ENCODE data around the gene ANKRD55.

Gene ANKRD55

GRCh38 chr5:56148453-56148971 lies 84.6 kb downstream of the ANKRD55 start:
- Histone ChIP-seq H3K36me3 (ENCODE audit: control insufficient read depth in 1 of 2, insufficient read depth in 2 of 2, low read length in 2 of 2) (no peaks in the 10 kb centered on the region), H3K4me1 (ENCODE audit: control insufficient read depth in 1 of 2, insufficient read depth in 2 of 2, low read length in 2 of 2) (peaks cover 0 to 8% of the 10 kb centered on the region in 2 donors), H3K27ac (ENCODE audit: low read depth, low read length) (no peak overlapping the region)

GRCh38 chr5:56147659-56148230 lies 85.4 kb downstream of the ANKRD55 start:
- H3K36me3 ChIP-seq (ENCODE audit: control insufficient read depth in 1 of 2, insufficient read depth in 2 of 2, low read length in 2 of 2): no peaks in the 10 kb centered on the region
- no peak overlapping the region for H3K4me3 ChIP-seq (ENCODE audit: low read depth in 1 of 2, low read length in 2 of 2)
- H3K9ac ChIP-seq (ENCODE audit: low read depth in 1 of 2, low read length in 2 of 2): no peak overlapping the region
- H3K27ac ChIP-seq (ENCODE audit: low read depth, low read length): no peak overlapping the region
- no peaks in the 10 kb centered on the region for H3K9me3 ChIP-seq (ENCODE audit: control insufficient read depth in 1 of 2, low read length in 2 of 2)
- H3K27me3 ChIP-seq (ENCODE audit: control insufficient read depth in 1 of 2, insufficient read depth in 2 of 2, low read length in 2 of 2): no peaks in the 10 kb centered on the region
- H3K4me1 ChIP-seq (ENCODE audit: control insufficient read depth in 1 of 2, insufficient read depth in 2 of 2, low read length in 2 of 2): peaks cover 0 to 5% of the 10 kb centered on the region in 2 donors

More at GRCh38 chr5:56148453-56148971, 84.6 kb downstream of the ANKRD55 start:
- Histone ChIP-seq H3K27me3 (ENCODE audit: control insufficient read depth in 1 of 2, insufficient read depth in 2 of 2, low read length in 2 of 2) (no peaks in the 10 kb centered on the region), H3K9ac (ENCODE audit: low read depth in 1 of 2, low read length in 2 of 2) (no peak overlapping the region), H3K4me3 (ENCODE audit: low read depth in 1 of 2, low read length in 2 of 2) (no peak overlapping the region), H3K9me3 (ENCODE audit: control insufficient read depth in 1 of 2, low read length in 2 of 2) (no peaks in the 10 kb centered on the region)

- no peaks in the 10 kb centered on the region for H3K27me3 ChIP-seq (ENCODE audit: control insufficient read depth in 1 of 2, insufficient read depth in 2 of 2, low read length in 2 of 2)
- no peak overlapping the region for H3K9ac ChIP-seq (ENCODE audit: low read depth in 1 of 2, low read length in 2 of 2)
- no peak overlapping the region for H3K27ac ChIP-seq (ENCODE audit: low read depth, low read length)
Measured at GRCh38 chr5:56147106-56147505, 86.0 kb downstream of the ANKRD55 start.

GRCh38 chr5:56146674-56147073 lies 86.5 kb downstream of the ANKRD55 start:
- H3K27ac ChIP-seq (ENCODE audit: low read depth, low read length): no peak overlapping the region
- no peak overlapping the region for H3K9ac ChIP-seq (ENCODE audit: low read depth in 1 of 2, low read length in 2 of 2)
- no peaks in the 10 kb centered on the region for H3K36me3 ChIP-seq (ENCODE audit: control insufficient read depth in 1 of 2, insufficient read depth in 2 of 2, low read length in 2 of 2)
- no peak overlapping the region for H3K4me3 ChIP-seq (ENCODE audit: low read depth in 1 of 2, low read length in 2 of 2)
- H3K9me3 ChIP-seq (ENCODE audit: control insufficient read depth in 1 of 2, low read length in 2 of 2): no peaks in the 10 kb centered on the region
- peaks cover 3 to 5% of the 10 kb centered on the region in 2 donors for H3K4me1 ChIP-seq (ENCODE audit: control insufficient read depth in 1 of 2, insufficient read depth in 2 of 2, low read length in 2 of 2)
- no peaks in the 10 kb centered on the region for H3K27me3 ChIP-seq (ENCODE audit: control insufficient read depth in 1 of 2, insufficient read depth in 2 of 2, low read length in 2 of 2)

More at GRCh38 chr5:56147106-56147505, 86.0 kb downstream of the ANKRD55 start:
- peaks cover 3 to 5% of the 10 kb centered on the region in 2 donors for H3K4me1 ChIP-seq (ENCODE audit: control insufficient read depth in 1 of 2, insufficient read depth in 2 of 2, low read length in 2 of 2)
- H3K4me3 ChIP-seq (ENCODE audit: low read depth in 1 of 2, low read length in 2 of 2): no peak overlapping the region
- H3K36me3 ChIP-seq (ENCODE audit: control insufficient read depth in 1 of 2, insufficient read depth in 2 of 2, low read length in 2 of 2): no peaks in the 10 kb centered on the region
- H3K9me3 ChIP-seq (ENCODE audit: control insufficient read depth in 1 of 2, low read length in 2 of 2): no peaks in the 10 kb centered on the region

GRCh38 chr5:56145511-56145910 lies 87.6 kb downstream of the ANKRD55 start:
- Histone ChIP-seq H3K4me1 (ENCODE audit: control insufficient read depth in 1 of 2, insufficient read depth in 2 of 2, low read length in 2 of 2) (peaks cover 3 to 5% of the 10 kb centered on the region in 2 donors), H3K36me3 (ENCODE audit: control insufficient read depth in 1 of 2, insufficient read depth in 2 of 2, low read length in 2 of 2) (no peaks in the 10 kb centered on the region), H3K9ac (ENCODE audit: low read depth in 1 of 2, low read length in 2 of 2) (no peak overlapping the region), H3K27ac (ENCODE audit: low read depth, low read length) (no peak overlapping the region), H3K27me3 (ENCODE audit: control insufficient read depth in 1 of 2, insufficient read depth in 2 of 2, low read length in 2 of 2) (no peaks in the 10 kb centered on the region), H3K4me3 (ENCODE audit: low read depth in 1 of 2, low read length in 2 of 2) (no peak overlapping the region), H3K9me3 (ENCODE audit: control insufficient read depth in 1 of 2, low read length in 2 of 2) (no peaks in the 10 kb centered on the region)

GRCh38 chr5:56145106-56145505 lies 88.0 kb downstream of the ANKRD55 start:
- H3K27ac ChIP-seq (ENCODE audit: low read depth, low read length): no peak overlapping the region
- no peaks in the 10 kb centered on the region for H3K9me3 ChIP-seq (ENCODE audit: control insufficient read depth in 1 of 2, low read length in 2 of 2)
- peaks cover 3 to 5% of the 10 kb centered on the region in 2 donors for H3K4me1 ChIP-seq (ENCODE audit: control insufficient read depth in 1 of 2, insufficient read depth in 2 of 2, low read length in 2 of 2)
- no peaks in the 10 kb centered on the region for H3K27me3 ChIP-seq (ENCODE audit: control insufficient read depth in 1 of 2, insufficient read depth in 2 of 2, low read length in 2 of 2)
- no peak overlapping the region for H3K9ac ChIP-seq (ENCODE audit: low read depth in 1 of 2, low read length in 2 of 2)
- H3K36me3 ChIP-seq (ENCODE audit: control insufficient read depth in 1 of 2, insufficient read depth in 2 of 2, low read length in 2 of 2): no peaks in the 10 kb centered on the region
- no peak overlapping the region for H3K4me3 ChIP-seq (ENCODE audit: low read depth in 1 of 2, low read length in 2 of 2)

- H3K4me1 ChIP-seq (ENCODE audit: control insufficient read depth in 1 of 2, insufficient read depth in 2 of 2, low read length in 2 of 2): peaks cover 3 to 5% of the 10 kb centered on the region in 2 donors
- H3K9ac ChIP-seq (ENCODE audit: low read depth in 1 of 2, low read length in 2 of 2): no peak overlapping the region
- no peak overlapping the region for H3K27ac ChIP-seq (ENCODE audit: low read depth, low read length)
- H3K36me3 ChIP-seq (ENCODE audit: control insufficient read depth in 1 of 2, insufficient read depth in 2 of 2, low read length in 2 of 2): no peaks in the 10 kb centered on the region
- no peaks in the 10 kb centered on the region for H3K27me3 ChIP-seq (ENCODE audit: control insufficient read depth in 1 of 2, insufficient read depth in 2 of 2, low read length in 2 of 2)
- H3K9me3 ChIP-seq (ENCODE audit: control insufficient read depth in 1 of 2, low read length in 2 of 2): no peaks in the 10 kb centered on the region
- H3K4me3 ChIP-seq (ENCODE audit: low read depth in 1 of 2, low read length in 2 of 2): no peak overlapping the region
Measured at GRCh38 chr5:56144211-56144610, 88.9 kb downstream of the ANKRD55 start.

- Histone ChIP-seq H3K27ac (ENCODE audit: low read depth, low read length) (peak overlapping the region; percentile 8), H3K4me3 (ENCODE audit: low read depth in 1 of 2, low read length in 2 of 2) (no peak overlapping the region), H3K9me3 (ENCODE audit: control insufficient read depth in 1 of 2, low read length in 2 of 2) (no peaks in the 10 kb centered on the region), H3K36me3 (ENCODE audit: control insufficient read depth in 1 of 2, insufficient read depth in 2 of 2, low read length in 2 of 2) (no peaks in the 10 kb centered on the region), H3K9ac (ENCODE audit: low read depth in 1 of 2, low read length in 2 of 2) (no peak overlapping the region), H3K4me1 (ENCODE audit: control insufficient read depth in 1 of 2, insufficient read depth in 2 of 2, low read length in 2 of 2) (peaks cover 3 to 5% of the 10 kb centered on the region in 2 donors), H3K27me3 (ENCODE audit: control insufficient read depth in 1 of 2, insufficient read depth in 2 of 2, low read length in 2 of 2) (no peaks in the 10 kb centered on the region)
Measured at GRCh38 chr5:56143373-56143714, 89.8 kb downstream of the ANKRD55 start.

GRCh38 chr5:56142614-56143372 lies 90.3 kb downstream of the ANKRD55 start:
- peaks cover 0 to 3% of the 10 kb centered on the region in 2 donors for H3K4me1 ChIP-seq (ENCODE audit: control insufficient read depth in 1 of 2, insufficient read depth in 2 of 2, low read length in 2 of 2)
- no peak overlapping the region for H3K27ac ChIP-seq (ENCODE audit: low read depth, low read length)
- H3K9me3 ChIP-seq (ENCODE audit: control insufficient read depth in 1 of 2, low read length in 2 of 2): no peaks in the 10 kb centered on the region
- H3K27me3 ChIP-seq (ENCODE audit: control insufficient read depth in 1 of 2, insufficient read depth in 2 of 2, low read length in 2 of 2): no peaks in the 10 kb centered on the region
- no peak overlapping the region for H3K4me3 ChIP-seq (ENCODE audit: low read depth in 1 of 2, low read length in 2 of 2)
- no peak overlapping the region for H3K9ac ChIP-seq (ENCODE audit: low read depth in 1 of 2, low read length in 2 of 2)
- H3K36me3 ChIP-seq (ENCODE audit: control insufficient read depth in 1 of 2, insufficient read depth in 2 of 2, low read length in 2 of 2): no peaks in the 10 kb centered on the region

GRCh38 chr5:56142233-56142613 lies 90.9 kb downstream of the ANKRD55 start:
- H3K4me1 ChIP-seq (ENCODE audit: control insufficient read depth in 1 of 2, insufficient read depth in 2 of 2, low read length in 2 of 2): peaks cover 0 to 3% of the 10 kb centered on the region in 2 donors
- H3K9ac ChIP-seq (ENCODE audit: low read depth in 1 of 2, low read length in 2 of 2): no peak overlapping the region
- no peak overlapping the region for H3K27ac ChIP-seq (ENCODE audit: low read depth, low read length)
- H3K36me3 ChIP-seq (ENCODE audit: control insufficient read depth in 1 of 2, insufficient read depth in 2 of 2, low read length in 2 of 2): no peaks in the 10 kb centered on the region
- H3K9me3 ChIP-seq (ENCODE audit: control insufficient read depth in 1 of 2, low read length in 2 of 2): no peaks in the 10 kb centered on the region
- H3K27me3 ChIP-seq (ENCODE audit: control insufficient read depth in 1 of 2, insufficient read depth in 2 of 2, low read length in 2 of 2): no peaks in the 10 kb centered on the region
- no peak overlapping the region for H3K4me3 ChIP-seq (ENCODE audit: low read depth in 1 of 2, low read length in 2 of 2)
